Chondrocyte (in vitro differentiated cells): ENCODE results near the gene CEP44. TPM values are rescaled to one million over a fixed set of nuclear protein-coding genes. Genes with fewer than 3 reads are reported as not detected.
"Not testable (repeated sequence)": the region's sequence is repeated elsewhere in the genome, so short reads cannot be mapped to it uniquely, and the experiment has no call there.

Experiments used
- DNase-seq: peaks from one replicate; pipeline ENCODE4 v3.0.0; 2021; ENCODE audit warnings: mixed read lengths, low spot score
- H3K27ac Mint-ChIP-seq: one replicate; pipeline ENCODE4 v1.8.0; 2021; ENCODE audit warnings: mild to moderate bottlenecking, moderate library complexity, mixed read lengths; ENCODE audit not compliant: unreplicated experiment
- H3K27me3 Mint-ChIP-seq: 2 replicates; pipeline ENCODE4 v1.8.0; 2021; ENCODE audit warnings: low read depth, mixed read lengths
- H3K36me3 Mint-ChIP-seq: 2 replicates; pipeline ENCODE4 v1.8.0; 2021; ENCODE audit warnings: low read depth, mixed read lengths
- H3K4me1 Mint-ChIP-seq: 2 replicates; pipeline ENCODE4 v1.8.0; 2021; ENCODE audit warnings: low read depth, mild to moderate bottlenecking, mixed read lengths
- H3K4me3 Mint-ChIP-seq: one replicate; pipeline ENCODE4 v1.8.0; 2021; ENCODE audit warnings: mild to moderate bottlenecking, moderate library complexity, mixed read lengths; ENCODE audit not compliant: unreplicated experiment
- H3K9me3 Mint-ChIP-seq: 2 replicates; pipeline ENCODE4 v1.8.0; 2021; ENCODE audit warnings: low read depth, mixed read lengths
- total RNA-seq: library from RNA; stranded (reverse); gene quantifications from 3 replicates; pipeline ENCODE4 v1.2.1, GENCODE V29; 2021
- TF ChIP-seq, protein P1 (sequence below): fragments of 200-600 bp; sonication (generic); IDR thresholded peaks from 2 replicates; pipeline ENCODE4 v1.5.0; 2021; ENCODE audit warnings: antibody characterized with exemption, mild to moderate bottlenecking, moderate library complexity

CEP44 gene
- total RNA-seq, 1 donor from 2014 or later: 8.7 TPM

- Mint-ChIP-seq H3K27me3 (no peaks in the 10 kb centered on the region), H3K36me3 (no peaks in the 10 kb centered on the region), H3K27ac (peak overlapping the region; percentile 68), H3K4me3 (no peak overlapping the region), H3K9me3 (no peaks in the 10 kb centered on the region), H3K4me1 (peaks cover 19% of the 10 kb centered on the region)
- no peak for DNase-seq
- TF ChIP-seq, protein P1, sequence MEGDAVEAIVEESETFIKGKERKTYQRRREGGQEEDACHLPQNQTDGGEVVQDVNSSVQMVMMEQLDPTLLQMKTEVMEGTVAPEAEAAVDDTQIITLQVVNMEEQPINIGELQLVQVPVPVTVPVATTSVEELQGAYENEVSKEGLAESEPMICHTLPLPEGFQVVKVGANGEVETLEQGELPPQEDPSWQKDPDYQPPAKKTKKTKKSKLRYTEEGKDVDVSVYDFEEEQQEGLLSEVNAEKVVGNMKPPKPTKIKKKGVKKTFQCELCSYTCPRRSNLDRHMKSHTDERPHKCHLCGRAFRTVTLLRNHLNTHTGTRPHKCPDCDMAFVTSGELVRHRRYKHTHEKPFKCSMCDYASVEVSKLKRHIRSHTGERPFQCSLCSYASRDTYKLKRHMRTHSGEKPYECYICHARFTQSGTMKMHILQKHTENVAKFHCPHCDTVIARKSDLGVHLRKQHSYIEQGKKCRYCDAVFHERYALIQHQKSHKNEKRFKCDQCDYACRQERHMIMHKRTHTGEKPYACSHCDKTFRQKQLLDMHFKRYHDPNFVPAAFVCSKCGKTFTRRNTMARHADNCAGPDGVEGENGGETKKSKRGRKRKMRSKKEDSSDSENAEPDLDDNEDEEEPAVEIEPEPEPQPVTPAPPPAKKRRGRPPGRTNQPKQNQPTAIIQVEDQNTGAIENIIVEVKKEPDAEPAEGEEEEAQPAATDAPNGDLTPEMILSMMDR: no peak
Observed at GRCh38 chr4:174256277-174256713, 27.4 kb upstream of the CEP44 start.

GRCh38 chr4:174259580-174259979 lies 24.1 kb upstream of the CEP44 start:
- peaks cover 2% of the 10 kb centered on the region for H3K36me3 Mint-ChIP-seq
- H3K27ac Mint-ChIP-seq: no peak overlapping the region
- no peaks in the 10 kb centered on the region for H3K27me3 Mint-ChIP-seq
- no peaks in the 10 kb centered on the region for H3K9me3 Mint-ChIP-seq
- DNase-seq: no peak
- H3K4me3 Mint-ChIP-seq: no peak overlapping the region
- TF ChIP-seq, protein P1: no peak
- H3K4me1 Mint-ChIP-seq: peaks cover 19% of the 10 kb centered on the region

- H3K27ac Mint-ChIP-seq: no peak overlapping the region
- peaks cover 18% of the 10 kb centered on the region for H3K4me1 Mint-ChIP-seq
- no peaks in the 10 kb centered on the region for H3K27me3 Mint-ChIP-seq
Observed at GRCh38 chr4:174260099-174260498, 23.6 kb upstream of the CEP44 start.

DNA sequence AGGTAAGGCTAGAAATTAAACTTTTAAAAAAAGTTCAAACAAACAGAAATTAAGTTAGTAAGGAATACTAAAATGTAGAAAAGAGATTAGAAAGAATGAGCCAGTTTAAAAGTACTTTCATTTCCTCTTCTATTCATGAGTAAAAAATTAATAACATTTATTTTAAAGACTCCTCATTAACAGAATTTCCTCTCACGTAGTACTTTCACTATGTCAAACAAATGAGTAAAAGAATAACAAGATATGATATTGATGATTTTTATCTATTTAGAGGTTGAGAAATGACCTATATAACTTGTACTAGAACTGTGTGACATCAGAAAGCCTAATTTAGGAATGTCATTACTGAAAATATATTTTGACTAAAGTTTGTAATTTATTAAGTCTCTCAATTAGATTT lies 22.3 kb upstream of the CEP44 start:
- H3K27me3 Mint-ChIP-seq, H3K27ac Mint-ChIP-seq, DNase-seq, H3K9me3 Mint-ChIP-seq, H3K36me3 Mint-ChIP-seq, H3K4me1 Mint-ChIP-seq, H3K4me3 Mint-ChIP-seq: not testable (repeated sequence)

More at GRCh38 chr4:174260099-174260498, 23.6 kb upstream of the CEP44 start:
- H3K36me3 Mint-ChIP-seq: peaks cover 2% of the 10 kb centered on the region
- H3K4me3 Mint-ChIP-seq: no peak overlapping the region
- TF ChIP-seq, protein P1: no peak
- H3K9me3 Mint-ChIP-seq: no peaks in the 10 kb centered on the region
- DNase-seq: no peak

DNA sequence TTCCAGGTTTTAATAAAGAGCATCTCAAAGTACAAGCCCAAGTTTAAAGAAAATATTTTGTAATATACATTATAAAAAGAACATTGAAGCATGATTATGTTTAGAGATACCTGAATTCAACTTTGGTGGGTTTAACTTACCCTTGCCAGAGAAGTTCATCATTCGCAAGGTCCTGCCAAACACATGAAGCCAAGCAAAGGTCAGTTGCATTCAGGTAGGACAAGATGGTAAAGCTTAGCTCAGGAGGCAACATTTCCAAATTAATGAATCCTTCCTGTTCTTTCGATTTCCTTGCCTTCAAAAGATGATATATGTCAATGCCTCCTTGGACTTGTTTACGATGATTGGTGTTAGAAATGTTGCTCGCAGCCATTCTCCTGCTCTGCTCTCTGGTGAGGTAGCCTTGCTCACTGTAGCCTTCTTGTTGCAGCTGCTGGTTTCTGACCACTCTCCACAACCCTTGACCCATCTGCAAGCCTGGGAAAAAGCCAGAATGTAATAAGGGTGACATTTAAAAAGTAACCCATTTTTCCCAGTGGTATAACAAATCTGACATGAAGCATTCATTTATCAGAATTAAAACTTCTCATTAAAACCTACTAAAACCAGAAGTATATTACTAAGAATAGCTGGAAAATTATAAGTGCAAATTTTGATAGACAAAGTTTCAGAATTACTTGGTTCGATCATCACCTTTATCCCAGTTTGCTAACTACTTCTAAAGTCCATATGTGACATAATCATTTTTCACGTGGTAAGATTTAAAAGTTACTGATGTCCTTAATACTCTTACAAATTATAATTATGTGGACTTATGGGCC lies 20.9 kb upstream of the CEP44 start:
- no peak for DNase-seq
- Mint-ChIP-seq H3K4me3 (no peak overlapping the region), H3K27ac (no peak overlapping the region), H3K27me3 (no peaks in the 10 kb centered on the region), H3K4me1 (no peaks in the 10 kb centered on the region), H3K36me3 (peaks cover 2% of the 10 kb centered on the region), H3K9me3 (no peaks in the 10 kb centered on the region)
- TF ChIP-seq, protein P1: no peak

GRCh38 chr4:174263445-174263736 lies 20.3 kb upstream of the CEP44 start:
- Mint-ChIP-seq H3K27me3 (no peaks in the 10 kb centered on the region), H3K4me1 (no peaks in the 10 kb centered on the region), H3K27ac (no peak overlapping the region), H3K9me3 (no peaks in the 10 kb centered on the region), H3K4me3 (no peak overlapping the region), H3K36me3 (peaks cover 2% of the 10 kb centered on the region)
- TF ChIP-seq, protein P1: no peak
- no peak for DNase-seq
